Measurements from ENCODE around the gene ADAM12. TPM values are rescaled to one million over a fixed set of nuclear protein-coding genes. Genes with fewer than 3 reads are reported as not detected.

The ADAM12 gene
- total and polyA plus RNA-seq, 2 donors (not counting 3 experiments of a cell fraction or from before 2014, with no cell fraction given): 0.22 to 0.33 TPM

DNA sequence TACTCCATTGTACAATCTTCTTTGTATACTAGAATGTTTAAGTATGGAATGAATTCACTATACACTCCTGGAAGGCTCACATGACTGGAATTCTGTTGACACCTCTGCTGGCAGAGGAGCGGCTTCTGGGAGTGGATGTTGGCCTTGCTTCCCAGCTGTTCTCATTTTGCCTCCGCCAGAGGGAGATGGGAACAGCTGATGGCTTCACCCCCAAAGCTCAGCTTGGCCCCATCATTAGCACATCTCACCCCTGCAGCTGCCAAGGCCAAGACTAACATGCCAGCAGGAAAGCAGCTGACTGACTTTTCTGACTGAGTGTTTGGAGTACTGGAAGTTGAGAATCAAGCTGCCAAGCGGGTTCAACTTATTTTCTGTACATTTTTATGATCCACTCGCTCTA lies 15.1 kb downstream of the ADAM12 start:
- no peak overlapping the region for H3K27ac ChIP-seq (ENCODE audit: insufficient read depth, low read depth, low read length)
- no TSS peak for BruUV-seq (replicated peaks)
- no peak overlapping the region for H2AFZ ChIP-seq (ENCODE audit: low read depth, low read length)
- ChIA-PET POLR2A (no interaction called here), CTCF (interaction anchor here (1.0 kb wide), 1 partner anchor 10 kb away, joined by 3 read pairs; no protein-coding TSS in a partner anchor)
- H3K9me1 ChIP-seq (replicated peaks; ENCODE audit: control insufficient read depth, extremely low read depth, insufficient read depth, low read length): no peaks in the 10 kb centered on the region
- no peak for FAIRE-seq
- intact Hi-C loops (cut with micrococcal nuclease) (no loop called here), dilution Hi-C loops (cut with MboI; ENCODE audit: extremely low pct_ligation_motif_present, low sequenced_read_pairs) (no loop called here)
- H3K27me3 ChIP-seq (ENCODE audit: control insufficient read depth in 2 of 2, insufficient read depth in 2 of 2, low read length in 2 of 2): no peaks in the 10 kb centered on the region
- no peaks in the 10 kb centered on the region for H3K9me3 ChIP-seq (replicated peaks; ENCODE audit: control insufficient read depth, insufficient read depth, low read length)
- no peaks in the 10 kb centered on the region for H3K4me1 ChIP-seq (ENCODE audit: control insufficient read depth, extremely low read depth, insufficient read depth, low read length)
- no peaks in the 10 kb centered on the region for H3K36me3 ChIP-seq (ENCODE audit: control insufficient read depth in 2 of 2, extremely low read depth in 1 of 2, insufficient read depth in 2 of 2, low read length in 2 of 2)
- no peak overlapping the region for H3K4me3 ChIP-seq (replicated peaks in 1 of 3; ENCODE audit: insufficient read depth in 1 of 3, low read depth in 1 of 3, low read length in 3 of 3)
- TF ChIP-seq, protein P1, sequence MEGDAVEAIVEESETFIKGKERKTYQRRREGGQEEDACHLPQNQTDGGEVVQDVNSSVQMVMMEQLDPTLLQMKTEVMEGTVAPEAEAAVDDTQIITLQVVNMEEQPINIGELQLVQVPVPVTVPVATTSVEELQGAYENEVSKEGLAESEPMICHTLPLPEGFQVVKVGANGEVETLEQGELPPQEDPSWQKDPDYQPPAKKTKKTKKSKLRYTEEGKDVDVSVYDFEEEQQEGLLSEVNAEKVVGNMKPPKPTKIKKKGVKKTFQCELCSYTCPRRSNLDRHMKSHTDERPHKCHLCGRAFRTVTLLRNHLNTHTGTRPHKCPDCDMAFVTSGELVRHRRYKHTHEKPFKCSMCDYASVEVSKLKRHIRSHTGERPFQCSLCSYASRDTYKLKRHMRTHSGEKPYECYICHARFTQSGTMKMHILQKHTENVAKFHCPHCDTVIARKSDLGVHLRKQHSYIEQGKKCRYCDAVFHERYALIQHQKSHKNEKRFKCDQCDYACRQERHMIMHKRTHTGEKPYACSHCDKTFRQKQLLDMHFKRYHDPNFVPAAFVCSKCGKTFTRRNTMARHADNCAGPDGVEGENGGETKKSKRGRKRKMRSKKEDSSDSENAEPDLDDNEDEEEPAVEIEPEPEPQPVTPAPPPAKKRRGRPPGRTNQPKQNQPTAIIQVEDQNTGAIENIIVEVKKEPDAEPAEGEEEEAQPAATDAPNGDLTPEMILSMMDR (IDR thresholded peaks at IDR 0.05; ENCODE audit: extremely low read depth in 1 of 2, insufficient read depth in 1 of 2, low read depth in 1 of 2, low read length in 2 of 2): no peak
- TF ChIP-seq MYC (IDR thresholded peaks at IDR 0.05; ENCODE audit: low read depth, low read length) (no peak), FOS (IDR thresholded peaks at IDR 0.05; ENCODE audit: borderline replicate concordance, insufficient read depth, low read length) (no peak), JUN (IDR thresholded peaks at IDR 0.05; ENCODE audit: borderline replicate concordance, insufficient read depth, insufficient read length, low read depth) (no peak), POLR2AphosphoS5 (IDR thresholded peaks at IDR 0.05; ENCODE audit: insufficient read depth, low read depth, low read length) (no peak), GATA2 (IDR thresholded peaks at IDR 0.05; ENCODE audit: insufficient read depth, insufficient read length, low read depth, low read length) (no peak), EZH2 (IDR thresholded peaks at IDR 0.05; ENCODE audit: borderline replicate concordance, low read depth, low read length, severe bottlenecking) (no peak), POLR2A (IDR thresholded peaks at IDR 0.05; ENCODE audit: low read depth, low read length) (no peak)
- TF ChIP-seq, protein P2, sequence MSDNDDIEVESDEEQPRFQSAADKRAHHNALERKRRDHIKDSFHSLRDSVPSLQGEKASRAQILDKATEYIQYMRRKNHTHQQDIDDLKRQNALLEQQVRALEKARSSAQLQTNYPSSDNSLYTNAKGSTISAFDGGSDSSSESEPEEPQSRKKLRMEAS (IDR thresholded peaks at IDR 0.05; ENCODE audit: insufficient read depth, insufficient read length): no peak
- H3K4me2 ChIP-seq (ENCODE audit: insufficient read depth, low read length): no peak overlapping the region
- H3K79me2 ChIP-seq (ENCODE audit: control insufficient read depth, insufficient read depth, low read length): no peaks in the 10 kb centered on the region
- no peaks in the 10 kb centered on the region for H4K20me1 ChIP-seq (replicated peaks; ENCODE audit: control insufficient read depth, extremely low read depth, insufficient read depth, low read length)
- DNase-seq (ENCODE audit: low read depth, low spot score): no peak
- H3K9ac ChIP-seq (replicated peaks; ENCODE audit: extremely low read depth, insufficient read depth, low read length): no peak overlapping the region
